Measurements from ENCODE around the gene SH3PXD2B. TPM values are rescaled to one million over a fixed set of nuclear protein-coding genes. Genes with fewer than 3 reads are reported as not detected.

The SH3PXD2B gene
- total RNA-seq, 6 donors from 2014 or later: 17.1 to 55.5 (median 43.2) TPM

DNA sequence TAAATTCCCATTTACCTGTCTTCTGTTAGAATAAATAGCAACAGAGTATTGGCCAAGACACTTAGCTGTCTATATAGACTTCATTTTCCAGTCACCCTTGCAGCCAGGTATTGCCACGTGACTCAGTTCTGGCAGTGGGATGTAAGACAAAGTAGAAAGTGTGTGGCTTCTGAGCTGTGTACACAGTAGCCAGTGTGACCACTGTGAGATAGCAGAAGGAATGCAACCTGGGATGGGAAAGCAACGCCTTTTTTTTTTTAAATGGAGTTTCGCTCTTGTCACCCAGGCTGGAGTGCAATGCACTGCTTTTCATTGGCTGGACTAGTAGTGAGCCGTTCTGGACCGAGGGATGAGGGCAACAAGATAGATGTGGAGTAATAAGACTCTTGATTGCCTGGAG is 106.2 kb downstream of the SH3PXD2B start:
- ATAC-seq (ENCODE audit: low FRiP score in 2 of 2): no peak
- H3K27ac ChIP-seq: no peak overlapping the region
- H3K4me1 ChIP-seq: no peaks in the 10 kb centered on the region
- no peak overlapping the region for H3K4me3 ChIP-seq
- WGBS, 2 donors: 86 to 88% methylated on average over 5 of the region's 5 CpGs
- H3K36me3 ChIP-seq: peaks cover 3 to 68% (median 17%) of the 10 kb centered on the region in 4 donors
- no peak for DNase-seq
- no peaks in the 10 kb centered on the region for H3K27me3 ChIP-seq
- no peaks in the 10 kb centered on the region for H3K9me3 ChIP-seq
- TF ChIP-seq POLR2AphosphoS5 (IDR thresholded peaks at IDR 0.05) (no peak), EP300 (IDR thresholded peaks at IDR 0.05) (no peak), POLR2A (IDR thresholded peaks at IDR 0.05) (no peak)
- TF ChIP-seq, protein P1, sequence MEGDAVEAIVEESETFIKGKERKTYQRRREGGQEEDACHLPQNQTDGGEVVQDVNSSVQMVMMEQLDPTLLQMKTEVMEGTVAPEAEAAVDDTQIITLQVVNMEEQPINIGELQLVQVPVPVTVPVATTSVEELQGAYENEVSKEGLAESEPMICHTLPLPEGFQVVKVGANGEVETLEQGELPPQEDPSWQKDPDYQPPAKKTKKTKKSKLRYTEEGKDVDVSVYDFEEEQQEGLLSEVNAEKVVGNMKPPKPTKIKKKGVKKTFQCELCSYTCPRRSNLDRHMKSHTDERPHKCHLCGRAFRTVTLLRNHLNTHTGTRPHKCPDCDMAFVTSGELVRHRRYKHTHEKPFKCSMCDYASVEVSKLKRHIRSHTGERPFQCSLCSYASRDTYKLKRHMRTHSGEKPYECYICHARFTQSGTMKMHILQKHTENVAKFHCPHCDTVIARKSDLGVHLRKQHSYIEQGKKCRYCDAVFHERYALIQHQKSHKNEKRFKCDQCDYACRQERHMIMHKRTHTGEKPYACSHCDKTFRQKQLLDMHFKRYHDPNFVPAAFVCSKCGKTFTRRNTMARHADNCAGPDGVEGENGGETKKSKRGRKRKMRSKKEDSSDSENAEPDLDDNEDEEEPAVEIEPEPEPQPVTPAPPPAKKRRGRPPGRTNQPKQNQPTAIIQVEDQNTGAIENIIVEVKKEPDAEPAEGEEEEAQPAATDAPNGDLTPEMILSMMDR (IDR thresholded peaks at IDR 0.05): no peak

DNA sequence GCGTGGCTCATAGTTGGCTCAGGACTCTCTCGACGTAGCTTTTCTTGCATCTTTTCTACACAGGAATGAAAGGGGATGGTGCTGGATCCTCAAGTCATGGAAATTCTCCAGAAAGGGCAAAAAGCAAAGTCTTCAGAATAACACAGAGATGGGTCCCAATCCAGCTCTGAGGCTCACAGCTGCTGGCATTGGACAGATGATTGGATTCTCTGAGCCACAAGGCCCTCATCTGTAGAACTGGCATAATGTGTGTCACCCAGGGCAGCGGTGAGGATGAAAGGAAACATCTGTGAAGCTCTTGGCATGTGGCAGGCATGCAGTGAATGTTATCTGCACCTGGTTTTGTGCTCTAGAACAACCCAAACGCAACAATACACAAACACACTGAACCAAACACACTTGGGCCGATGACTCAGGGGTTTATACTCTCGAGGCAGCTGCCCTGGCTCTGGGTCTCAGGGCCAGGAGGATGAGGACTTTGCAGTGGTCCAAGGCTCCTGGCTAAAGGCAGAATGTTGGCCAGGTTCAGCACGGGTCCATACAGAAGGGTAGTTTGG is 106.8 kb downstream of the SH3PXD2B start:
- H3K4me3 ChIP-seq: no peak overlapping the region
- H3K4me1 ChIP-seq: no peaks in the 10 kb centered on the region
- TF ChIP-seq, protein P1 (IDR thresholded peaks at IDR 0.05): no peak
- no peak for TF ChIP-seq POLR2A (IDR thresholded peaks at IDR 0.05)
- no peak for TF ChIP-seq POLR2AphosphoS5 (IDR thresholded peaks at IDR 0.05)
- no peak for TF ChIP-seq EP300 (IDR thresholded peaks at IDR 0.05)
- H3K9me3 ChIP-seq: no peaks in the 10 kb centered on the region
- no peak for ATAC-seq (ENCODE audit: low FRiP score in 2 of 2)
- WGBS, 2 donors: 69 to 81% methylated on average over 8 of the region's 8 CpGs
- H3K27me3 ChIP-seq: no peaks in the 10 kb centered on the region
- no peak for DNase-seq
- H3K36me3 ChIP-seq: peaks cover 3 to 68% (median 20%) of the 10 kb centered on the region in 4 donors
- H3K27ac ChIP-seq: no peak overlapping the region

DNA sequence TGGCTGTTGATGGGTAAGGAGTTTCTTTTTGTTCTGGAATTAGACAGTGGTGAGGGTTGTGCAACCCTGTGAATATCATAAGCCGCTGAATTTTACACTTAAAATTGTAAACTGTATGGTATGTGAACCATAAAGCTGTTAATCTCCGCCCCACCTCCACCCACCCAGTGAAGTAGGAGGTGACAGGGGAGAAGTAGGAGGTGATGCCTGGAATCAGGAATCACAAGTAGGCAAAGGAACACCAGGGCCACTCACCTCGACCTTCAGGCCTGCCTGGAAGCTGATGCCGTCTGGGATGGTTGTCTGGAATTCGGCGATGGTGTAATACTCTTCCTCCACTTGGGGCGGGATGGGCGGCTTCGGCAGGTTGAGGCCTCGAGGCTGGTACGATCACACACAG is 108.4 kb downstream of the SH3PXD2B start:
- ATAC-seq (ENCODE audit: low FRiP score in 2 of 2) (no peak), DNase-seq (no peak)
- H3K4me3 ChIP-seq: no peak overlapping the region
- H3K27me3 ChIP-seq: no peaks in the 10 kb centered on the region
- no peak for TF ChIP-seq EP300 (IDR thresholded peaks at IDR 0.05)
- no peak for TF ChIP-seq POLR2AphosphoS5 (IDR thresholded peaks at IDR 0.05)
- no peak for TF ChIP-seq POLR2A (IDR thresholded peaks at IDR 0.05)
- TF ChIP-seq, protein P1 (IDR thresholded peaks at IDR 0.05): no peak
- 84 to 90% methylated on average over 11 of the region's 11 CpGs for WGBS, 2 donors
- peaks cover 3 to 69% (median 24%) of the 10 kb centered on the region in 4 donors for H3K36me3 ChIP-seq
- no peak overlapping the region for H3K27ac ChIP-seq
- no peaks in the 10 kb centered on the region for H3K4me1 ChIP-seq
- H3K9me3 ChIP-seq: no peaks in the 10 kb centered on the region

DNA sequence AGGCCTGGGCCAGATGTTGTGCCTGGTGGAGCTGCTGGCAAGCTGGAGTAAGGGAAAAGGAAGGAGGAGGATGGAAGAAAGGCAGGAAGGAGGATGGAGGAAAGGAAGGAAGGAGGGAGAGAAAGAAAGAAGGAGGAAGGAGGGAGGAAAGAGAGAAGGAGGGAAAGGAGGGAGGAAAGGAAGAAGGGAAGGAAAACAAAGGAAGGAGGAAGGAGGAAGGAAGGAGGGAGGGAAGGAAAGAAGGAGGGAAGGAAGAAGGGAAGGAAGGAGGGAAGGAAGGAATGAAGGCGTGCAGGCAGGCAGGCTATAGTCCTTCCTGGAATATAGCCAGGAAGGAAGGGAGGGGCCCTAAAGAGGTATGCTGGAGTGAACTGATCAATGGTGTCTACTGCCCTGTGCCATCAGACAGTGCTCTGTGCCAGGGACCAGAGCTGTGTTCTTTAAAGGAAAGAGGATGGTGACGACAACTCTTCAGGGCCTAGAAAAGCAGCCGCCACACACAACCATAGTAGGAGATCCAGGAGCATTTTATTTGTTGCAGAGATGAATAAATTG is 109.4 kb downstream of the SH3PXD2B start:
- WGBS, 2 donors: 73 to 84% methylated on average over 3 of the region's 3 CpGs
- Histone ChIP-seq H3K27me3 (no peaks in the 10 kb centered on the region), H3K9me3 (no peaks in the 10 kb centered on the region), H3K4me1 (no peaks in the 10 kb centered on the region), H3K36me3 (peaks cover 3 to 67% (median 31%) of the 10 kb centered on the region in 4 donors), H3K4me3 (no peak overlapping the region), H3K27ac (no peak overlapping the region)
- no peak for ATAC-seq (ENCODE audit: low FRiP score in 2 of 2)
- TF ChIP-seq POLR2AphosphoS5 (IDR thresholded peaks at IDR 0.05): no peak
- TF ChIP-seq EP300 (IDR thresholded peaks at IDR 0.05): no peak
- no peak for TF ChIP-seq POLR2A (IDR thresholded peaks at IDR 0.05)
- TF ChIP-seq, protein P1 (IDR thresholded peaks at IDR 0.05): no peak
- DNase-seq: no peak

DNA sequence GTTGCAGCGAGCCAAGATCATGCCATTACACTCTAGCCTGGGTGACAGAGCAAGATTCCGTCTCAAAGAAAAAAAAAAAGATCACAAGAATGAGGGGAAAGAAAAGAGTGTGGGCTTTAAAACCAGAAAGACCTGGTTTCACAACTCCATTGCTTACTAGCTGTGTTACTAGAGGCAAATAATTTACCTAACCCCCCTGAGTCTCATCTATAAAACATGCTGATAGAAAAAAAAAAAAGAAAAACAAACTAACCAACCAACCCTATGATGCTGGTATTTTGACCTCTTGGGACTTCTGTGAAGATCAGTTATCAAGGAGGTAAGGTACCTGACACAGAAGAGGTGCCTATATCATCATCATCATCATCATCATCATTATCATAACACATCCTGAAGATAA is 110.6 kb downstream of the SH3PXD2B start:
- TF ChIP-seq, protein P1 (IDR thresholded peaks at IDR 0.05): no peak
- TF ChIP-seq EP300 (IDR thresholded peaks at IDR 0.05) (no peak), POLR2AphosphoS5 (IDR thresholded peaks at IDR 0.05) (no peak), POLR2A (IDR thresholded peaks at IDR 0.05) (no peak)
- 95 to 96% methylated on average over 2 of the region's 2 CpGs for WGBS, 2 donors
- H3K36me3 ChIP-seq: peaks cover 3 to 62% (median 37%) of the 10 kb centered on the region in 4 donors

More for the DNA sequence above, 110.6 kb downstream of the SH3PXD2B start:
- Histone ChIP-seq H3K27me3 (no peaks in the 10 kb centered on the region), H3K9me3 (no peaks in the 10 kb centered on the region), H3K4me1 (no peaks in the 10 kb centered on the region), H3K27ac (no peak overlapping the region), H3K4me3 (no peak overlapping the region)
- ATAC-seq (ENCODE audit: low FRiP score in 2 of 2) (no peak), DNase-seq (no peak)

All from upper lobe of left lung (tissue), 6 donors.